ENCODE measurements around the gene MAOB. TPM values are rescaled to one million over a fixed set of nuclear protein-coding genes. Genes with fewer than 3 reads are reported as not detected.
"Not testable (repeated sequence)": the region's sequence is repeated elsewhere in the genome, so short reads cannot be mapped to it uniquely, and the experiment has no call there.

Gene MAOB
- 100 to 1,000 TPM in 4 of 6 experiments, 10 to 100 TPM in 2; 70.0 to 253 (median 122) TPM for total RNA-seq
- long read RNA-seq, transcript MAOB-201 (15 exons, 2,566 nt): major isoform, 22 of 45 reads
- long read RNA-seq, partial matches to known transcripts: 8 of 45 reads
- long read RNA-seq, other reads (novel, unspliced or antisense): 15 of 45 reads

GRCh38 chrX:43882294-43882681 is at the start of gene MAOB:
Gene MAOB (minus strand): TSS chrX:43882450. CDS start chrX:43882299, 151 bp downstream.
- Histone ChIP-seq H3K36me3 (no peaks in the 10 kb centered on the region), H3K27me3 (peaks cover 0 to 5% of the 10 kb centered on the region in 2 donors), H3K27ac (peak within 1 kb of the TSS; percentile 75 to 91 (median 90)), H3K9me3 (no peaks in the 10 kb centered on the region), H3K4me3 (peak within 1 kb of the TSS; percentile 37 to 61 (median 56)), H3K4me1 (no peaks in the 10 kb centered on the region)
- WGBS (ENCODE audit: insufficient coverage, low coverage, low lambda C conversion rate, missing lambda C conversion rate): 42% methylated on average over 6 of the region's 36 CpGs
- TF ChIP-seq, protein P1, sequence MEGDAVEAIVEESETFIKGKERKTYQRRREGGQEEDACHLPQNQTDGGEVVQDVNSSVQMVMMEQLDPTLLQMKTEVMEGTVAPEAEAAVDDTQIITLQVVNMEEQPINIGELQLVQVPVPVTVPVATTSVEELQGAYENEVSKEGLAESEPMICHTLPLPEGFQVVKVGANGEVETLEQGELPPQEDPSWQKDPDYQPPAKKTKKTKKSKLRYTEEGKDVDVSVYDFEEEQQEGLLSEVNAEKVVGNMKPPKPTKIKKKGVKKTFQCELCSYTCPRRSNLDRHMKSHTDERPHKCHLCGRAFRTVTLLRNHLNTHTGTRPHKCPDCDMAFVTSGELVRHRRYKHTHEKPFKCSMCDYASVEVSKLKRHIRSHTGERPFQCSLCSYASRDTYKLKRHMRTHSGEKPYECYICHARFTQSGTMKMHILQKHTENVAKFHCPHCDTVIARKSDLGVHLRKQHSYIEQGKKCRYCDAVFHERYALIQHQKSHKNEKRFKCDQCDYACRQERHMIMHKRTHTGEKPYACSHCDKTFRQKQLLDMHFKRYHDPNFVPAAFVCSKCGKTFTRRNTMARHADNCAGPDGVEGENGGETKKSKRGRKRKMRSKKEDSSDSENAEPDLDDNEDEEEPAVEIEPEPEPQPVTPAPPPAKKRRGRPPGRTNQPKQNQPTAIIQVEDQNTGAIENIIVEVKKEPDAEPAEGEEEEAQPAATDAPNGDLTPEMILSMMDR (IDR thresholded peaks at IDR 0.05): no peak
- peak; percentile 80 for TF ChIP-seq POLR2A (IDR thresholded peaks at IDR 0.05)
- ATAC-seq (peak; percentile 79 to 91 (median 87)), DNase-seq (peak; percentile 74 to 84 (median 80))
- intact Hi-C loops (cut with DNase I): no loop called here

DNA sequence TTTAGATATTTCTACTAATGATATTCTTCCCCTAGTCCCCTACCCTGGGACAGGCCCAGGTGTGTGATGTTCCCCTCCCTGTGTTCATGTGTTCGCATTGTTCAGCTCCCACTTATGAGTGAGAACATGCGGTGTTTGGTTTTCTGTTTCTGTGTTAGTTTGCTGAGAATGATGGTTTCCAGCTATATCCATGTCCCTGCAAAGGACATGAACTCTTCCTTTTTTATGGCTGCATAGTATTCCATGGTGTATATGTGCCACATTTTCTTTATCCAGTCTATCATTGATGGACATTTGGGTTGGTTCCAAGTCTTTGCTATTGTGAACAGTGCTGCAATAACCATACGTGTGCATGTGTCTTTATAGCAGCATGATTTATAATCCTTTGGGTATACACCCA is 39.8 kb upstream of the MAOB start:
- H3K4me3 ChIP-seq; H3K27me3 ChIP-seq; intact Hi-C loops (cut with DNase I); DNase-seq; H3K9me3 ChIP-seq; ATAC-seq; H3K4me1 ChIP-seq; H3K27ac ChIP-seq; H3K36me3 ChIP-seq: not testable (repeated sequence)
- 58% methylated on average over 2 of the region's 3 CpGs for WGBS (ENCODE audit: insufficient coverage, low coverage, low lambda C conversion rate, missing lambda C conversion rate)

DNA sequence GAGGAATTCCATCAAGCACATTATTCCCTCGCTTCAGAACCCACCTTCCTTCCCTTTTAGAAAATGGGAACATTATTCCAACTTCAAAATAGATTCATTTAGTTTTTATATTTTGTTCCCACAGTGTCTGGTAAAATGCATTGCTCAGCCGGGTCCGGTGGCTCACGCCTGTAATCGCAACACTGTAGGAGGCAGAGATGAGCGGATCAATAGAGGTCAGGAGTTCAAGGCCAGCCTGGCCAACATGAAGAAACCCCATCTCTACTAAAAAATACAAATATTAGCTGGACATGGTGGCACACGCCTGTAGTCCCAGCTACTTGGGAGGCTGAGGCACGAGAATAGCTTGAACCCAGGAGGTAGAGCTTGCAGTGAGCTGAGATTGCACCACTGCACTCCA is 28.5 kb upstream of the MAOB start:
- not testable (repeated sequence) for H3K27me3 ChIP-seq
- 38% methylated on average over 8 of the region's 8 CpGs for WGBS (ENCODE audit: insufficient coverage, low coverage, low lambda C conversion rate, missing lambda C conversion rate)

GRCh38 chrX:43910012-43910411 is 27.8 kb upstream of the MAOB start:
- WGBS (ENCODE audit: insufficient coverage, low coverage, low lambda C conversion rate, missing lambda C conversion rate): 57% methylated on average over 1 of the region's 1 CpG
- Histone ChIP-seq H3K27ac (no peak overlapping the region), H3K27me3 (no peaks in the 10 kb centered on the region), H3K4me1 (no peaks in the 10 kb centered on the region), H3K36me3 (no peaks in the 10 kb centered on the region), H3K4me3 (no peak overlapping the region), H3K9me3 (no peaks in the 10 kb centered on the region)
- TF ChIP-seq, protein P1 (IDR thresholded peaks at IDR 0.05): no peak
- TF ChIP-seq POLR2A (IDR thresholded peaks at IDR 0.05): no peak
- intact Hi-C loops (cut with DNase I): no loop called here
- no peak for ATAC-seq
- DNase-seq: no peak

More for the DNA sequence above, 28.5 kb upstream of the MAOB start:
- H3K9me3 ChIP-seq; H3K4me1 ChIP-seq; H3K36me3 ChIP-seq; H3K4me3 ChIP-seq; intact Hi-C loops (cut with DNase I); H3K27ac ChIP-seq: not testable (repeated sequence)
- ATAC-seq (peak in 3 of 4 donors; percentile 50 to 75 (median 62)), DNase-seq (peak in 1 of 3 donors; percentile 36)

DNA sequence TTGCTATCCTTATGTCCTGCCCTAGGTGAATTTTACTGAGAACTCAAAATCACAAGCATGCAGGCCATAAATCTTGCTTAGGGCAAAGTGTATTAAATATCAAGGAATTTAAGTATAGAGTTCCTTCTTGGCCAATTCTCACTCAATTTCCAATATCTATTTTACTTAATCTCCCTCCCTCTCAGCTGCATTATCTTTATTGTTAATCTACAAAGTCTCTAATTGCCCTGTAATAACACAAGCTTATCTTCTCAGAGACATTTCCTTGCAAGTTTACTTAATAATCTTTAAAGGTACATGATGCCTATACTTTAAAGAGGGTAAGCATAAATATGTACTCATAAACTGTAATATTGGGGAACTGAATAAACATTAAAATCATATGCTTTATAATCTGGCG is 26.9 kb upstream of the MAOB start:
- Histone ChIP-seq H3K9me3 (no peaks in the 10 kb centered on the region), H3K27ac (no peak overlapping the region), H3K4me1 (no peaks in the 10 kb centered on the region), H3K27me3 (no peaks in the 10 kb centered on the region), H3K36me3 (no peaks in the 10 kb centered on the region), H3K4me3 (no peak overlapping the region)
- WGBS (ENCODE audit: insufficient coverage, low coverage, low lambda C conversion rate, missing lambda C conversion rate): 80% methylated on average over 1 of the region's 1 CpG
- DNase-seq (no peak), ATAC-seq (no peak)
- intact Hi-C loops (cut with DNase I): no loop called here
- TF ChIP-seq, protein P1 (IDR thresholded peaks at IDR 0.05): no peak
- no peak for TF ChIP-seq POLR2A (IDR thresholded peaks at IDR 0.05)
